Measurements from ENCODE around the gene MORN1. TPM values are rescaled to one million over a fixed set of nuclear protein-coding genes. Genes with fewer than 3 reads are reported as not detected.

Gene MORN1
- polyA plus RNA-seq, 1 donor (not counting 4 experiments of a cell fraction or from before 2014, with no cell fraction given), result 2.1 TPM

GRCh38 chr1:2403273-2403672 is 11.9 kb upstream of the MORN1 start:
- DNase-seq (ENCODE audit: low read depth, low spot score) (no peak), FAIRE-seq (no peak)
- no peak overlapping the region for H3K9ac ChIP-seq (ENCODE audit: control insufficient read depth, extremely low read depth, insufficient read depth, low read length)
- H3K4me3 ChIP-seq (ENCODE audit: control insufficient read depth in 2 of 3, extremely low read depth in 1 of 3, insufficient read depth in 2 of 3, low read depth in 1 of 3, low read length in 3 of 3), result no peak overlapping the region
- H3K9me1 ChIP-seq (ENCODE audit: control insufficient read depth, extremely low read depth, insufficient read depth, low read length), result no peaks in the 10 kb centered on the region
- H3K9me3 ChIP-seq (ENCODE audit: control insufficient read depth, low read depth, low read length), result no peaks in the 10 kb centered on the region
- H3K4me2 ChIP-seq (ENCODE audit: control insufficient read depth, extremely low read depth, insufficient read depth, low read depth, low read length), result no peak overlapping the region
- dilution Hi-C loops (cut with MboI; ENCODE audit: extremely low pct_ligation_motif_present, low sequenced_read_pairs), result loop anchor here (25.0 kb wide), 1 partner anchor 1009 kb away; no protein-coding TSS in a partner anchor
- H4K20me1 ChIP-seq (ENCODE audit: control insufficient read depth, extremely low read depth, insufficient read depth, low read length), result no peaks in the 10 kb centered on the region
- TF ChIP-seq EZH2 (IDR thresholded peaks at IDR 0.05; ENCODE audit: low read length) (no peak), CTCF (optimal IDR thresholded peaks at IDR 0.05 in 1 of 3, IDR thresholded peaks at IDR 0.05 in 1 of 3, conservative IDR thresholded peaks at IDR 0.05 in 1 of 3; ENCODE audit: extremely low read depth in 1 of 3, insufficient read depth in 2 of 3, low read length in 3 of 3) (no peak)
- H3K27me3 ChIP-seq (ENCODE audit: control insufficient read depth, extremely low read depth, insufficient read depth, low read length), result no peaks in the 10 kb centered on the region
- peaks cover 25% of the 10 kb centered on the region for H3K79me2 ChIP-seq (ENCODE audit: control insufficient read depth, insufficient read depth, low read length)
- H2AFZ ChIP-seq (ENCODE audit: control insufficient read depth, low read length), result no peak overlapping the region
- peaks cover 42 to 49% of the 10 kb centered on the region in 2 experiments for H3K36me3 ChIP-seq (ENCODE audit: control insufficient read depth in 2 of 2, extremely low read depth in 1 of 2, insufficient read depth in 2 of 2, low read length in 2 of 2)
- no peaks in the 10 kb centered on the region for H3K4me1 ChIP-seq (ENCODE audit: control insufficient read depth, extremely low read depth, insufficient read depth, low read length)
- no peak overlapping the region for H3K27ac ChIP-seq (ENCODE audit: control insufficient read depth, insufficient read depth, low read length)

GRCh38 chr1:2402420-2402819 is 11.1 kb upstream of the MORN1 start:
- Histone ChIP-seq H4K20me1 (ENCODE audit: control insufficient read depth, extremely low read depth, insufficient read depth, low read length) (no peaks in the 10 kb centered on the region), H3K27ac (ENCODE audit: control insufficient read depth, insufficient read depth, low read length) (no peak overlapping the region), H3K9ac (ENCODE audit: control insufficient read depth, extremely low read depth, insufficient read depth, low read length) (no peak overlapping the region), H3K9me1 (ENCODE audit: control insufficient read depth, extremely low read depth, insufficient read depth, low read length) (no peaks in the 10 kb centered on the region), H3K79me2 (ENCODE audit: control insufficient read depth, insufficient read depth, low read length) (peaks cover 29% of the 10 kb centered on the region), H3K27me3 (ENCODE audit: control insufficient read depth, extremely low read depth, insufficient read depth, low read length) (no peaks in the 10 kb centered on the region), H2AFZ (ENCODE audit: control insufficient read depth, low read length) (no peak overlapping the region), H3K4me3 (ENCODE audit: control insufficient read depth in 2 of 3, extremely low read depth in 1 of 3, insufficient read depth in 2 of 3, low read depth in 1 of 3, low read length in 3 of 3) (no peak overlapping the region), H3K4me1 (ENCODE audit: control insufficient read depth, extremely low read depth, insufficient read depth, low read length) (no peaks in the 10 kb centered on the region), H3K4me2 (ENCODE audit: control insufficient read depth, extremely low read depth, insufficient read depth, low read depth, low read length) (no peak overlapping the region), H3K9me3 (ENCODE audit: control insufficient read depth, low read depth, low read length) (no peaks in the 10 kb centered on the region), H3K36me3 (ENCODE audit: control insufficient read depth in 2 of 2, extremely low read depth in 1 of 2, insufficient read depth in 2 of 2, low read length in 2 of 2) (peaks cover 49 to 51% of the 10 kb centered on the region in 2 experiments)
- FAIRE-seq (no peak), DNase-seq (ENCODE audit: low read depth, low spot score) (no peak)
- TF ChIP-seq CTCF (optimal IDR thresholded peaks at IDR 0.05 in 1 of 3, IDR thresholded peaks at IDR 0.05 in 1 of 3, conservative IDR thresholded peaks at IDR 0.05 in 1 of 3; ENCODE audit: extremely low read depth in 1 of 3, insufficient read depth in 2 of 3, low read length in 3 of 3), result no peak
- TF ChIP-seq EZH2 (IDR thresholded peaks at IDR 0.05; ENCODE audit: low read length), result no peak
- dilution Hi-C loops (cut with MboI; ENCODE audit: extremely low pct_ligation_motif_present, low sequenced_read_pairs), result loop anchor here (25.0 kb wide), 1 partner anchor 1010 kb away; no protein-coding TSS in a partner anchor
